Neural cell (in vitro differentiated cells): Measurements from ENCODE around the gene TSPAN31. TPM values are rescaled to one million over a fixed set of nuclear protein-coding genes. Genes with fewer than 3 reads are reported as not detected.

Source experiments
- H2AFZ ChIP-seq: fragments of 200-600, 300-800 bp; sonication (generic), shearing (Covaris generic); 2 replicates; pipeline ENCODE4 v1.6.0; 2014; ENCODE audit warnings: low read depth, mild to moderate bottlenecking, antibody characterized with exemption, low read length, moderate library complexity
- H3F3A ChIP-seq: fragments of 200-600 bp; shearing (Covaris generic); 2 replicates; pipeline ENCODE4 v1.6.1; 2016; ENCODE audit warnings: mild to moderate bottlenecking, moderate library complexity, mixed read lengths, antibody characterized with exemption, low read length; ENCODE audit not compliant: insufficient read depth, poor library complexity, severe bottlenecking
- H3K27ac ChIP-seq: fragments of 200-600, 300-800 bp; sonication (generic), shearing (Covaris generic); 2 replicates; pipeline ENCODE4 v1.5.1; 2014; ENCODE audit warnings: mild to moderate bottlenecking, low read length, moderate library complexity
- H3K27me3 ChIP-seq: fragments of 300-800, 200-600 bp; sonication (generic), shearing (Covaris generic); 2 replicates; pipeline ENCODE4 v1.6.0; 2014; ENCODE audit warnings: mild to moderate bottlenecking, low read depth, low read length, moderate library complexity; ENCODE audit not compliant: insufficient read depth
- H3K36me3 ChIP-seq: fragments of 300-800, 200-600 bp; sonication (generic), shearing (Covaris generic); 2 replicates; pipeline ENCODE4 v1.5.1; 2014; ENCODE audit warnings: mild to moderate bottlenecking, antibody characterized with exemption, low read length, moderate library complexity; ENCODE audit not compliant: insufficient read depth
- H3K4me2 ChIP-seq: fragments of 300-800, 200-600 bp; sonication (generic), shearing (Covaris generic); 2 replicates; pipeline ENCODE4 v1.6.0; 2014; ENCODE audit warnings: mild to moderate bottlenecking, low read length
- H3K4me3 ChIP-seq: fragments of 300-800, 200-600 bp; sonication (generic), shearing (Covaris generic); 2 replicates; pipeline ENCODE4 v1.5.1; 2014; ENCODE audit warnings: mild to moderate bottlenecking, low read length, moderate library complexity
- H3K79me2 ChIP-seq: fragments of 200-600 bp; shearing (Covaris generic); replicated peaks from 2 replicates; pipeline ENCODE4 v1.6.0; 2014; ENCODE audit warnings: mild to moderate bottlenecking, low read length, moderate library complexity; ENCODE audit not compliant: insufficient read depth
- H3K9ac ChIP-seq: fragments of 300-800, 200-600 bp; sonication (generic), shearing (Covaris generic); 2 replicates; pipeline ENCODE4 v1.6.1; 2016; ENCODE audit warnings: mild to moderate bottlenecking, low read length, mixed read lengths
- H3K9me2 ChIP-seq: fragments of 200-600 bp; shearing (Covaris generic); 2 replicates; pipeline ENCODE4 v1.6.1; 2016; ENCODE audit warnings: mild to moderate bottlenecking, low read length, mixed read lengths; ENCODE audit not compliant: insufficient read depth
- H3K9me3 ChIP-seq: fragments of 200-600, 300-800 bp; sonication (generic), shearing (Covaris generic); 2 replicates; pipeline ENCODE4 v1.6.1; 2016; ENCODE audit warnings: mild to moderate bottlenecking, mixed run types, low read length, moderate library complexity, mixed read lengths
- H4K20me1 ChIP-seq: fragments of 200-600 bp; shearing (Covaris generic); 2 replicates; pipeline ENCODE4 v1.6.1; 2016; ENCODE audit warnings: mild to moderate bottlenecking, mixed run types; ENCODE audit not compliant: insufficient read depth
- CTCF ChIP-seq: fragments of 450-650 bp; IDR thresholded peaks from 2 replicates; pipeline ENCODE4 v1.5.1; 2014; ENCODE audit warnings: antibody characterized with exemption, mild to moderate bottlenecking, moderate library complexity; ENCODE audit not compliant: poor library complexity, severe bottlenecking
- EP300 ChIP-seq: fragments of 450-650 bp; conservative IDR thresholded peaks from 2 replicates; pipeline ENCODE4 v1.6.1; 2014; ENCODE audit warnings: antibody characterized with exemption, mild to moderate bottlenecking, moderate library complexity; ENCODE audit not compliant: poor library complexity, severe bottlenecking
- EZH2 ChIP-seq: fragments of 200-600, 300-800 bp; shearing (Covaris generic), sonication (generic); IDR thresholded peaks from 2 replicates; pipeline ENCODE4 v1.6.1; 2014; ENCODE audit warnings: antibody characterized with exemption, low read length, borderline replicate concordance, mild to moderate bottlenecking; ENCODE audit not compliant: insufficient read depth, poor library complexity, severe bottlenecking
- MXI1 ChIP-seq: fragments of 450-650 bp; conservative IDR thresholded peaks from 2 replicates; pipeline ENCODE4 v1.6.1; 2014; ENCODE audit warnings: antibody characterized with exemption, mild to moderate bottlenecking; ENCODE audit not compliant: poor library complexity, severe bottlenecking
- RAD21 ChIP-seq: fragments of 450-650 bp; conservative IDR thresholded peaks from 2 replicates; pipeline ENCODE4 v1.6.1; 2014; ENCODE audit warnings: antibody characterized with exemption, mild to moderate bottlenecking, moderate library complexity
- SMC3 ChIP-seq: fragments of 450-650 bp; conservative IDR thresholded peaks from 2 replicates; pipeline ENCODE4 v1.6.1; 2014; ENCODE audit warnings: antibody characterized with exemption, mild to moderate bottlenecking, moderate library complexity; ENCODE audit not compliant: poor library complexity
- TAF1 ChIP-seq: IDR thresholded peaks from 2 replicates; pipeline ENCODE4 v1.6.1; 2012; ENCODE audit warnings: low read depth
- polyA plus RNA-seq: library from polyadenylated mRNA; depleted of rRNA; stranded (reverse); fragments of >200 nt; gene quantifications from 2 replicates; pipeline ENCODE4 v1.2.3, GENCODE V29; 2014
- TF ChIP-seq, protein P1 (sequence below): IDR thresholded peaks from 2 replicates; pipeline ENCODE4 v1.6.1; 2012; ENCODE audit warnings: borderline replicate concordance

TSPAN31 gene
- polyA plus RNA-seq, 1 donor from 2014 or later: 85.3 TPM

GRCh38 chr12:57763881-57764661 lies 19.2 kb downstream of the TSPAN31 start:
- no peaks in the 10 kb centered on the region for H3K9me2 ChIP-seq
- TF ChIP-seq CTCF (no peak), SMC3 (no peak), TAF1 (no peak), RAD21 (no peak), MXI1 (no peak), EZH2 (no peak)
- TF ChIP-seq, protein P1, sequence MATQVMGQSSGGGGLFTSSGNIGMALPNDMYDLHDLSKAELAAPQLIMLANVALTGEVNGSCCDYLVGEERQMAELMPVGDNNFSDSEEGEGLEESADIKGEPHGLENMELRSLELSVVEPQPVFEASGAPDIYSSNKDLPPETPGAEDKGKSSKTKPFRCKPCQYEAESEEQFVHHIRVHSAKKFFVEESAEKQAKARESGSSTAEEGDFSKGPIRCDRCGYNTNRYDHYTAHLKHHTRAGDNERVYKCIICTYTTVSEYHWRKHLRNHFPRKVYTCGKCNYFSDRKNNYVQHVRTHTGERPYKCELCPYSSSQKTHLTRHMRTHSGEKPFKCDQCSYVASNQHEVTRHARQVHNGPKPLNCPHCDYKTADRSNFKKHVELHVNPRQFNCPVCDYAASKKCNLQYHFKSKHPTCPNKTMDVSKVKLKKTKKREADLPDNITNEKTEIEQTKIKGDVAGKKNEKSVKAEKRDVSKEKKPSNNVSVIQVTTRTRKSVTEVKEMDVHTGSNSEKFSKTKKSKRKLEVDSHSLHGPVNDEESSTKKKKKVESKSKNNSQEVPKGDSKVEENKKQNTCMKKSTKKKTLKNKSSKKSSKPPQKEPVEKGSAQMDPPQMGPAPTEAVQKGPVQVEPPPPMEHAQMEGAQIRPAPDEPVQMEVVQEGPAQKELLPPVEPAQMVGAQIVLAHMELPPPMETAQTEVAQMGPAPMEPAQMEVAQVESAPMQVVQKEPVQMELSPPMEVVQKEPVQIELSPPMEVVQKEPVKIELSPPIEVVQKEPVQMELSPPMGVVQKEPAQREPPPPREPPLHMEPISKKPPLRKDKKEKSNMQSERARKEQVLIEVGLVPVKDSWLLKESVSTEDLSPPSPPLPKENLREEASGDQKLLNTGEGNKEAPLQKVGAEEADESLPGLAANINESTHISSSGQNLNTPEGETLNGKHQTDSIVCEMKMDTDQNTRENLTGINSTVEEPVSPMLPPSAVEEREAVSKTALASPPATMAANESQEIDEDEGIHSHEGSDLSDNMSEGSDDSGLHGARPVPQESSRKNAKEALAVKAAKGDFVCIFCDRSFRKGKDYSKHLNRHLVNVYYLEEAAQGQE: no peak
- no peaks in the 10 kb centered on the region for H4K20me1 ChIP-seq
- H3K9ac ChIP-seq: no peak overlapping the region
- no peak overlapping the region for H3K4me2 ChIP-seq
- H3K4me3 ChIP-seq: no peak overlapping the region
- no peak overlapping the region for H2AFZ ChIP-seq
- no peaks in the 10 kb centered on the region for H3K36me3 ChIP-seq
- H3F3A ChIP-seq: no peaks in the 10 kb centered on the region
- no peak overlapping the region for H3K27ac ChIP-seq
- peaks cover 55% of the 10 kb centered on the region for H3K27me3 ChIP-seq
- H3K9me3 ChIP-seq: no peaks in the 10 kb centered on the region
- H3K79me2 ChIP-seq: no peaks in the 10 kb centered on the region

- Histone ChIP-seq H3K27ac (no peak overlapping the region), H4K20me1 (no peaks in the 10 kb centered on the region), H3K9ac (no peak overlapping the region), H3F3A (no peaks in the 10 kb centered on the region), H3K79me2 (no peaks in the 10 kb centered on the region), H3K4me3 (peak overlapping the region; percentile 47), H2AFZ (no peak overlapping the region), H3K9me3 (no peaks in the 10 kb centered on the region), H3K4me2 (no peak overlapping the region), H3K36me3 (no peaks in the 10 kb centered on the region), H3K9me2 (no peaks in the 10 kb centered on the region), H3K27me3 (peaks cover 55% of the 10 kb centered on the region)
- TF ChIP-seq SMC3 (no peak), RAD21 (no peak), EP300 (no peak), MXI1 (no peak), EZH2 (no peak)
- TF ChIP-seq, protein P1: no peak
Measured at GRCh38 chr12:57764662-57765002, 19.8 kb downstream of the TSPAN31 start.
